NCI-H748 (cell line): ENCODE data around the gene COLEC12.

Experiments
- DNase-seq: peaks from one replicate; lab custom pipeline; 2025; ENCODE audit not compliant: unreplicated experiment; lab: John Stamatoyannopoulos, UW

Gene COLEC12

DNA sequence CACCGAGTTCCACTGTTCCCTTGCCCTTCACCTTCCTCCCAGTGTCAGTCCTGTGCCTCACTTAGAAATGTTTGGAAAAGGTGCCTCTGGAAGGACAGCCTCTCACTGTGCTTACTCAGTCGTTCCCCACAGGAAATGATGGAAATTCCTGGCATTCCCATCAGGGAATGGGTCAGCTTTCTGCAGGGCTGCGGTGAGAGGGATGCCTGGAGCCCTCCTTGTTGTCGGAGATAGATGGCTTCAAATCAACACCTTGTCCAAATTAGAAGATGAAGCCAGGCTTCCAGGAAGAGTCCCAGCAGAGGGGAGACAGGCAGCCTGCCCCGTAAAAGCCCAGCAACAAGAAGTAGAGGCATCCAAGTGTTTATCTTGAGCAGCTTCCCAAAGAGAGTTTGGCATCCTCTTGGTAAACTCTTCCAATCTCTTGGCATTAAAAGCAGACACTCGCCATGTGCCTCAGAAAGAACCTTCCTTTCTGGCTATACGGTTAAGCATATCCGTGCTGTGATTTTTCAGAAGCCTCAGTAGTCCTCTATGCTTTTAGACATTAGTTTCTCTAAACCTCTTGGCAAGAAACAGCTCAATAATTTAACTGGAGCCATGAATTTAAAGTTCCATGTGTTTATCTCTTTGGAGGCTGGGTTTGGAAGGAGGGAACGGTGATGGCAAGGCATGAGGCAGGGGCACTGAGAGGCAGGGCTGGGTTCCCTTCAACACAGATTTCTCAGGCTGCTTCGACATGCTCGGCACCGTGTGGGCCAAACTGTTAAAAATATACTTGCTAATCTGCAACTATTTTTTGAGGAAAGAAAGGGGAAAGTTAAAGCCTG lies 25.1 kb downstream of the COLEC12 start:
- DNase-seq, result no peak

DNA sequence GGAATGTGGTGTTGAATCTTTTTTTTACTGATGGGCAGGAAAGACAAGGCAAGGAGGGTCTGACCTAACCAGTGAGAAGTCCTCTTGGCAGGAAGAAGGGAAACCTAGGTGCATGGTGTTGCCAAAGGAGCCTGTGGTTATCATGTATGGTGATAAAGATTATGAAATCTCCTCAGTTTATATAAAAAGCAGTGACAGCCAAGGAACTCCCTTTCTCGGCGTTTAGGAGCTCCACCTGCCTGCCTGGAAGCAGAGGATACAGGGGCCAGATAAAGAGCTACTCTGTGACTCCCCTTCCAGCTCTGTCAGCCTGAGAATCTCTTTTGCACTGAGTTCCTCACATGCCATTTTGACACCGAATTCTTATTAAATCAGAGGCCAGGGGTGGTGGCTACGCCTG lies 26.1 kb downstream of the COLEC12 start:
- no peak for DNase-seq

DNA sequence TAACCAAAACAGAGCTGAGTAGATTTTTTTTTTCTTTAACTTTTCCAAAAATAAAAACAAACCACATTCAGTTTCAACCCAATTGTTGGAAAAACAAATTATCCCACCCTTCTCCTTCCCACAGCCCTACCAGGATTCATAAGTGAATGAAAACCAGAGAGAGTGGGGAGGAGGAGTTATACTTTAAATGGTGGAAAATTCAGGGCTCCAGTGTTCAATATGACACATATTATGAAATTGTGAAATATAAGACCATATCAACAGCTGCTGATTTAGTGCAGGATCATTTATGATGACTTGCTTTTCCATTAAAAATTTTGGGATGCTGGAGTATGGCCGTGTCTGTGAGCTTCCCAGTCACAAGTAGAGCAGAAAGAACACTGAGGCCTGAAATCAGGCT lies 26.7 kb downstream of the COLEC12 start:
- no peak for DNase-seq

DNA sequence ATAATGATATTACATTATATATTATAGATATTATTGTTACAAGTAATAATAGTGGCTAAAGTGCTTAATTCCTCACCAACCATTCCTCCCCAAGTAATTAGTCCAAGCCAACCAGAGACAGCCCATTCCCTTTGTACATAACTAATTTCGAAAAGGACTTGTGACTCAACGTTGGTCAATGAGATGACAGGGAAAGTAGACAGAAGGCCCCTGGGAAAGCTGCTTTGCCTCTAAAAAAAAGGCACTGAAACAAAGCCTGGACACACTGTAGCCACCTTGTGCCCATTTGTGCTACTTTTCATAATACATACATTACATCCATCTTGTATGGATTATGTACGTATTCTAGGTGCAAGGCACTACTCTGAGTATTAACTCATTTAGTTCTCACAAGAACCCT lies 28.8 kb downstream of the COLEC12 start:
- DNase-seq, result no peak

DNA sequence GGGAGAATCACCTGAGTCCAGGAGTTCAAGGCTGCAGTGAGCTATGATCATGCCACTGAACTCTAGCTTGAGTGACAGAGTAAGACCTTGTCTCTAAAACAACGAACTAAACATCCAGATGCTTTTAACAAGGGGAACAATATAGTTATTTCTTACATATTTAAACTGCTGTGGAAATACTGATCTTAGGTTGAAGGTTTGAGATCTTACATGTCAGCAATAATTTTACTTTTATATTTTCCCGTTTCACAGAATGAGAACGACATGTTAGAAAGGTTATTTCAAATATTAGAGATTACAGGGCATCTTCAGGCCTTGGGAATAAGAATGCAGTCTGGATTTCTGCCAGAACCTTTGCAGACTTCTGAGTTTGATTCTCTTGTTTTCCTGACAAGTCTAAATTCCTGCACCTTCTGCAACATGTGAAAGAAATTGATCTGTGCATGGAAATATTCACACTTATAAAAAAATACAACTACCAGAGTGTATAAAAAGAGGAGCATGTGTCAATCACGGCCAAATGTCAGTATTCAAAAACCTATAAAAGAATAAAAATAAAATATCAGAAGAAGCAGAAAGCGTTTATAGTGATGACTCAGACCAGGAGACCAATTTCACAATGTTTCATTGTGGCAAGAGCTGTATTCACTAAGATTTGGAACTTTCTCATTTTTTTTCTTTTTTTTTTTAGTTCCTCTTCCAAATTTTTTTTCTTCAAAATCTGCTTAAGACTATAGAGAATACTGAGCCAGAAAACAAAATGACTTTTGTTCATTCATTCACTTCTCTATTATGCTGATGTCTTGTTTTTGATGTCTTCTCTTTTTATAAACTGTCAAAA lies 29.6 kb downstream of the COLEC12 start:
- no peak for DNase-seq

DNA sequence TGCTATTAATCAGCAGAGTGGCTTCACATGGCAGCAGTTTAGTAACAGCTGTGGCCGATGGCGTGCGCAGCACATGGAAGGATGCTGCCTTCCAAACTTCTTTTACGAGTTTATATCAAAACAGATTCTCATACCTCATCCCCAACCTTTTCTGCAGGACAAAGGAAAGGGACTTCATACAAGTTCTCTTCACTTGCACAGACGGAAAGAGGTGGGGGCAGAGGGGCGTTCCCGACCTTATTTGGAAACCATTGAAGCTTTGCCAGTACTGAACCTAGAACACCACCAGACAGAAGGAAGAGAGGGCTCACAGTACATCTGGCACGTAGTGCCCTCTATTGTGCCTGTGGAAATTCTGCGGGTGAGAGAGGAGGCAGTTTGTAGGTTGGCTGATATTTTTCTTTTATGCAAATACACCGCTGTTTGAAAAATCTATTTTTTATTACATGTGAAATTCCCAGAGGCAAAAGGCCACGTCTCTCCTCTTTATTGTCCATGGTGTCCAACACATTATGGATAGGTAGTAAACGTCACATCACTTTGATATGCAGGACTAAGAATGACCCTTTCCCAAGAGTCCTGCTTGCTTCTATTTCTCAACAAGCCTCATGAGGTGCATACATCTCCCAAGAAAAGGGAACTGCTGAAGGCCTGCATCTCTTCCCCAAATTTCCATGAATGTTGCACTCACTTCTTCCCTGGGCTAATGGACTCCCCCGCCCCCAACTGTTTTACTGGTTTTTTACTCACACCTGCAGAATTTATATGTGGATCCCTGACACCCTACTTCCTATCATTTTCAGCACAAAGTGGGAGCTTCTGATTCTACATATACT lies 31.3 kb downstream of the COLEC12 start:
- DNase-seq, result no peak

DNA sequence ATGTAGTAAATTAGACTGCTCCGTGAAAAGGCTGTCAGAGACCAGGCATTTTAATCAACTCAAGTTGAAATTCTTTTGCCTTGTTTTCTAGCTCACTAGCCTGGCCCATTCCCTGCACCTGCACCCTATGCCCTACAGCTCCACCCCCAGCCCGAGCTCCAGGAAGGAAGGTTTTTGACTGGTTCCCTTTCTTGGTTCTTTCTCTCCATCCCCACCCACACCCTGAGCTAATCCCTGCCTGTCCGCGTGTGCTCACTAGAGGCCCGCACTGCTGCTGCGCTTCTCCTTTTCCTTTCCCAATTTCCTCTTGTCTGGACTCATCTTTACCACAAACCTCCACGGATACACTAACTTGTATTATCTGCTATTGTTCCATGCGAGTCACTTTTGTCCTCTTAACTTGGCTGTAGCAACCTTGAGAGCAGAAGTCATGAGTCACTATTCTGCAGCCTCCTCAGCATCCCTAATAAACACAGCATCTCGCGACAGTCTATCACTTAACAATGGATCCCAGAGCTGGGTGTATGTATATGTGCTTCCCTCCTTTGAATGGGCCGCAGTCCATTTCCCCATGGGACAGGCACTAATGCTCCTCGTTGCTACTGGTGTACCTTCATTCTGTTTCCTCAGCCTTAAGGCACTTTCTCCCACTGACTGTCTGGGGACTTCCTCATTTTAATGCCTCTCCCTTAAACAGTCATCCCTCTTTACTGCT lies 36.5 kb downstream of the COLEC12 start:
- no peak for DNase-seq

DNA sequence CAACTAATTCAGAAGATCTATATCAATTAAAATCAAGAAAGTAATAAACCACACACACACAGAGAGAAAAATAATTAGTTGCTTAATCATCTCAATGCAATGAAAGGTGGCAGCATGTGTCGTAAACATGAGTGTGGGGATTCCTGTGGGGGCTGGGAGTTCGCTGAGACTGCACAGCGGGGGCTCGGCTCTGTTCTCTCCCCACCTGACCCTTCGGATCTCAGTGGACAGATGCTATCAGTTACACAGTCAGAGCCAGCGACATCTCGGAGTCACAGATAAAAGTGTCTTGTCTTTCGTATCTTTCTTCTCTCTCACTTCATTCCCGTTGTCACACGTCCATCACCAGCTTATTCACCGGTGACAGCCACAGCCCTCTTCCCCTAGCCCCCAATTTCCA lies 37.1 kb downstream of the COLEC12 start:
- no peak for DNase-seq

DNA sequence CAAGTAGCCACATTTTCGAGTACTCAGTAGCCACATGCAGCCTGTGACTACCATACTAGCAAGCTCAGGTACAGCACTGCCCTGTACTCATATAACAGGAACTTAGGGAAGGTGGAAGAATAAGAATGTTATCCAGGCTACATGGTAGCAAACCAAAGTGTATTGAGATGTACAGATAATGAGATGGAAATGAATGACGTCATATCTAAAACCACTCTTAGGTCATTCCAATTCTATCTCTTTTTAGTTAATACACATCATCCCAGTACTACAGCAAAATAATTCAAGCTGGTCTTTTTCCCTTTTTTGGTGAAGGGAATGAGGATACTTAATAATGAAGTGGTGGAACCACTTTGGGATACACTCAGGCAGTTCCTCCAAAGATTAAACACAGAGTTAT lies 38.7 kb downstream of the COLEC12 start:
- no peak for DNase-seq

DNA sequence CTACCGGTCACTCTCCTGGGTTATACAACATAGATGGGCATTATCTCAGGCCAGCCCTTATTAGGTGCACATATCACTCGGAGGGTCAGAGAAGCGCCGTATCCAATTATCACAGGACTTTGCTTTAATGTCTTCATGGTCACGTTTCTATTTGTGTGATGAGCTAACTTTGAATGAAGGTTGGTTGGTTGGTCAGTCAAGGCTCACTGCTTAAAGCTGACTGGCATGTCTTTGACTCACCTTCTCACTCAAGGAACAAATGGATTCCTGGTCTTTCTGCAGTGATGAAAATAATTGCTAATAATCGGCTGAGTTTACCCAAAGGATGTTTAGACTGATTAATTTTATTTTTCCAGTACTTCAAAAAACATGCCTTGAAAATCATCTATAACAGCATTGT lies 39.7 kb downstream of the COLEC12 start:
- no peak for DNase-seq

DNA sequence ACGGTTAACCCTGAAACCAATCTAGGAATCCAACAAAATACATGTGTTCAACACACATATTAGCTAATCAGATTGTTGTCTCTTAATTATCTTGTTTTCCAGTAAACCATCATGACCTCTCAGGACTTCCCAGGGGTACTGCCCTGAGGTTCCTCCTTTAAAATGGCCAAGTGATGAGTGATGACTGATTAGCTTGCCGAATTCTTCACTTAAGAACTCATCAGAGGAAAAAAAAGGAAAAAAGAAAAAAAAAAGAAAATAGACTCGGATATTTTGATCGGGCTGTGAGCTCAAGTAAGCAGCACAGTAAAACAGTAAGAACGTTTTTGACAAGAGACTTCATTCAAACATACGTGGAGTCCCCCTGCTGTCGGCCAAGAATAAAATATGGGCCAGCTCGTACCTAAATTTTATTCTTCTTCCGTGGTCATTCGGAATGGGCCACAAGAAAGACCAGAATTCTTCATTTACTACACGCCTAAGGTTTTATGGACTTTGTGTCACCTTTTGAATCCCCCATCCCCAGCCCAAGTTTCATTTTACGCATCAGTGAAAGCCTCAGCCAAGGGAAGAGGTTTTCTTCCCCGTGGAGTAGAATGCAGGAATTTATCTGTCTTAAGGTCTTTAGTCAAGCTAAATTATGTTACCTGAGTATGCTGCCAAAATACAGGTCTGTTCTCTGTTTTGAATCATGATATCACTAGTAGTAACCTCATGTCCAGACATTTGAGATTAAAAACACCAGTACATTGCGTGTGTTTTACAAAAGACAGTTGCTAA lies 40.5 kb downstream of the COLEC12 start:
- DNase-seq, result no peak

DNA sequence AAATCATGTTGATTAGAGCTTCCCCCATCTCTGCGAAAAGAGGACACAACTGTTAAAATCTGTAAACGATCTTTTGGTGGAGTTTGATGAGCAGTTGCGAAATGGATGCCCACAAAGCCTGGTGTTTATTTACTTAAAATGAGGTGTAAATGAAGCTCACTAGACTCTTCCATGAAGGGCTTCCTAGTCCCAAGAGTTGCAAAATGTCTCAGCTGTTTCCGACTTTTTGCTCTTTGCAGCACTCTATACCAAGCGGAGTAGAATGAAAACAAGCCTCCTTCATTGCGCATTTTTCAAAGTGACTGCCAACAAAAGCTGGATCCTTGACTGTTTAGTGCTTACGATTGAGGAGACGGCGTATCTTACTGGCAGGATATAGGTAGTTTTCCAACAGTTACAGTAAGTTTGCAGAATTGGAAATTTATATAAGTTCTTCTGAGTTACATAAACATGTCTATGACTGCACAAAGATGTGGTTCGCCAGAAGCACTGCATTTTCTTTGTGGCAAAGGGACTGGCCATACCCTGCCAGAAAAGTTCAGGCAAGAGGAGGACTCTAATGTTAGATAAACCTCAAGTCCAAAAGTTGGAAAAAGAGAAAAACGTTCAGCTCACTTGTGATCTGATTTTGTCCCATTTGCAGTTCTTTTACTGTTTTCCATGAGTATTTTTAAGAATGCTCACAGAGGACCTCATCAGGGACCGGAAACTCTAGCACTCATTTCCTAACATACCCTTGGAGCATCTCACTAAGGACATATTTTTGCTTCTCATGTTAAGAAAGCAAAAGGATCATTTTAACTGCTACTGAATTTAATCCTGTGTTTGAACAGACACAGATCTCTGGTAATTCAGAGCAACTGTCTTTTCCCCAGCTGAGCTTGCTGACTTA lies 42.7 kb downstream of the COLEC12 start:
- no peak for DNase-seq

DNA sequence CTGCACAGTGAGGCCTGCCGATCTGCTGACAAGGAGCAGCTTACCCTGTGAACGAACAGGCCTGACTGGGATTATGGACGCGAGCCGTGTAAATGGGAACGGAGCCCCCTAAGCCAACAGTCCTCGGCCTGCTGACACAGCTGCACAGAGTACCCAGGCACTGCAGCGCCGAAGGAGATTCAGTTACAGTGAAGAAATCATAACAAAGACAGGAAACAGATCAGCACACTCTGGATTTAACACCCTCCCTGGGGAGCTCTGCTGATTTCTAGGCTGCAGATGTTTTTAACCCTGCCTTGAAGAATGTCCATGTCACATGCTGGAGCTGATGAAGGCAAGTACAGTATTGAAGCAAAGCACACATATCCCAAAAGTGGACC lies 43.4 kb downstream of the COLEC12 start:
- no peak for DNase-seq

DNA sequence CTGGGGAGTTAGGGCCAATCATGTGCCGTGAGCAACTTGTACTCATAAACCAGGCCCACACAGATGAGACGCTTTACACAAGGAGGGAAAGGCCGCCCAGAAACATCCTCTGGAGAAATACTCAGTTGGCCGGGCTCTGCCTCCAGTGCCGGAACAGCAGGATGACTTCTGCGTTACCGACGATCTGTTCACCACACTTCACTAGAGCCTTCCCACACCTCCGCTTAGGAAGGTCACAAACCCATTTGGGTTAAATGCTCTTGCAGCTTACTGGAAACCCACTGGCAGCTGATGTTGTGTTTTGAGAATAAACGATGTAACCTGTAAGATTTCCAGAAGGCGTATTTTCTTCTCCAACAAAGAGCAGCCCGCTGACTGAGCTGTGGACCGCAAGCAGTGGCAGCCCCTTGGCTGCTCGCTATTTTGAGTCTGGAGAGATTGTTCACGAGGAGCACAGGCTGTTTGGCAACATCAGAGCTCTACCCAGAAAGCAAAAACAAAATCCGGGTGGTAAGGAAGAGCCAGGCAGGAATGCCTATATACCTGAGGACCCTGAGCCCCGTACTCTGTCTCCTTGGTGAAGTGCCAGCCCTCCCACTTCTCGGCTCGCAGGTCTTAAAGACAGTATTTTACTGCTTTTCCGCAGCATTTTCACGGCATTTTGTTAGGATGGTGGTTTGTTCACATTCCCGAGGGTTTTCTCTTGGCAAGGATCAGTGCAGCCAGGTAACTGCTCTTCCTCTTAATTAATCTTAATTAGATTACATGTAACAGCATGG lies 44.0 kb downstream of the COLEC12 start:
- DNase-seq, result no peak

DNA sequence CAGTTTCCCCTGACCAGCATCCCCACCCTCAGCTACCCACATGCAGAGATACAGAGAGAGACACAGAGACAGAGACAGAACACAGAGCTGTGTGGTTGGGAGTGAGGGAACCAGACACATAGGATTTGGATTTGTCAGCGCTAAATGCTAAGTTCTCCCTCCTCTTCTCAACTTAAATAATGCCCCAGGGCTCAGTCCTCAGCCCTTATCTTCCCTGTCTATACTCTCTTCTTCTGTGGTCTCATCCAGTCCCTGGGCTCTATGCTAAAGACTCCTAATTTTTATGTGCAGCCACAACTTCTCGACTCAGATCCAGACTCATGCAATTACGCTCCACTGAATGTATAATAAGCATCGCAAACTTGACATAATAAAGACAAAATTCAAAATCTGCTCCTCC lies 47.1 kb downstream of the COLEC12 start:
- no peak for DNase-seq

DNA sequence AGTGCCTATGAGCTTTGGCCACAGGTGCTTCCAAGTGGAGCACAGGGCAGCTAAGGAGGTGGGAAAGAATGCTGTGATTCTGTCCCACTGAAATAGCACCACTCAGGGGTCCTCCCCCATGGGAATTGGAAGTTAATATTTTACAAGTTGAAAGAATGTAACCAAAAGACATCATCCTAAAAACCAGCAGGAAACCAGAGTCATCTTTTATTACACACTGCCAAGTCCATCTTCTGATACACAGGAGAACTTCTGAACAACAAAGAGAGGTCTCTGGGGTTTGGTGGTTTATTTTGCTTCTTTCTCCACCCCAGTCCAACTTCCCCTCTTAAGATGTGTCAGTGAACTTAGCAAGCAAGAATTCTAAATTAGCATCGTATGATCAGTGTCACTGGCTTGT lies 47.7 kb downstream of the COLEC12 start:
- no peak for DNase-seq

DNA sequence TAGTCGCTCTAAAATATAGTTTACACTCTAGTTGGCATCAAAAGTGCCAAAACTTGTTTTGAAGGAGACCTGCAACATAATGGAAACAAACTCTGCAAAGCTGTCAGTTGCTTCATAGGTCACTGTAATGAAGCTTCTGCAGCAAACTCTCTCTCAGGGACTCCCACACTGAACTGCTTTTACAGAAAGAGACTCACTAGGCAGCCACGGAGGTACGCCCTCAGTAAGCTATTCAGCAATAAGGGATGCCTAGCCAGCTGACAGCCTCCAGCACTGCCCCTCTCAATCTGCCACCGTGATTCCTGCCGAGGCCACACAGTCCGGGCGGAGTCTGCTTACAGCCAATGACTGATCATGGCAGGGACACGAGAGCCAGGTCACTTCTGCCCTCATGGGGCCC lies 51.1 kb downstream of the COLEC12 start:
- DNase-seq, result peak; percentile 53

DNA sequence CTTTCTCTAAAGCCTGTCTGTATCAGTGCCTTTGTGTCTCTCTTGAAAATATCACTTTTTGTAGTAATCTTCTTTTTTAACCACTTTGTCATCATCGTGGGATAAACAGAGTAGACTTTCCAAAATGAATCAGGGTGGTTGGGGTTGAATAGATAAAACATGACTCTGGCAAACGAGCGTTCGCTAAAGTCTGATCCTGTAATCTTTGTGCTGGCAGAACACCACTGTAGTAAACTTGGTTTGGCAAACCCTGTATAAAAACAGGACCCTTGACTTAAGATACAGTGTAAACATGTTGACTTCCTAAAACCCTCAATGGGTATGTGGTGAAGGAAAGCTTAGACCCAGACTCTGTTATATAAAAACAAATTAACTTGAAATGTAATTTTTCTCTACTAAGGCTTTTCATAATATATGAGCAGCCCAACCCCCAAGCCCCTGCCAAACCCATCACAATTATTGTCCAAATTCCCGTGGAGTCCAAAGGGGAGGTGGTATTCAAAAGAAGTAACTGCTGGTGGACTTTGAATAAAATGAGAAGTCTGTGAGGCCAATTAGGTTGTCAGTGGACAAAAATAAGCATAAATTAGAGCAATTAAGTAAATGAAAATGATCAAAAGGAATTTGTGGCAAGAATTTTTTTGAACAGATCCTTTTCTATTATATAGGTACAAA lies 52.2 kb downstream of the COLEC12 start:
- DNase-seq, result no peak
